ENCODE measurements around the gene KIAA1191. TPM values are rescaled to one million over a fixed set of nuclear protein-coding genes. Genes with fewer than 3 reads are reported as not detected.
A peak's percentile ranks its signal among the peaks of the same experiment; 100 is the strongest.

The KIAA1191 gene
- total RNA-seq, 3 donors from 2014 or later (not counting 1 experiment from before 2014, with no cell fraction given) = 36.8 to 76.3 (median 75.7) TPM

- Histone ChIP-seq H3K9me3 (ENCODE audit: control insufficient read depth, insufficient read depth, low read length) (no peaks in the 10 kb centered on the region), H3K4me1 (ENCODE audit: control insufficient read depth, insufficient read depth, low read length) (peaks cover 10% of the 10 kb centered on the region), H3K36me3 (ENCODE audit: control insufficient read depth, insufficient read depth, low read length) (peaks cover 52% of the 10 kb centered on the region), H3K4me3 (ENCODE audit: low read length) (no peak overlapping the region), H3K27me3 (ENCODE audit: control insufficient read depth, insufficient read depth, low read length) (no peaks in the 10 kb centered on the region), H3K27ac (ENCODE audit: low read length) (no peak overlapping the region)
- Mint-ChIP-seq H3K27me3 (ENCODE audit: low read depth in 2 of 2) (no peaks in the 10 kb centered on the region), H3K4me3 (no peak overlapping the region), H3K27ac (no peak overlapping the region), H3K36me3 (no peaks in the 10 kb centered on the region), H3K9me3 (no peaks in the 10 kb centered on the region), H3K4me1 (peaks cover 34 to 41% of the 10 kb centered on the region in 2 donors)
- DNase-seq (no peak), ATAC-seq (no peak)
- no peak for TF ChIP-seq CTCF (IDR thresholded peaks at IDR 0.05)
- 97% methylated on average over 16 of the region's 16 CpGs for WGBS (ENCODE audit: insufficient coverage)
- intact Hi-C loops (cut with micrococcal nuclease) = no loop called here
Measured at GRCh38 chr5:176355400-176356178, 6.0 kb downstream of the KIAA1191 start.

- no peak overlapping the region for H3K27ac Mint-ChIP-seq
- no peaks in the 10 kb centered on the region for H3K27me3 Mint-ChIP-seq (ENCODE audit: low read depth in 2 of 2)
- ATAC-seq (no peak), DNase-seq (no peak)
- WGBS (ENCODE audit: insufficient coverage) = 99% methylated on average over 4 of the region's 4 CpGs
- peaks cover 33 to 39% of the 10 kb centered on the region in 2 donors for H3K4me1 Mint-ChIP-seq
- H3K9me3 Mint-ChIP-seq = no peaks in the 10 kb centered on the region
- no peaks in the 10 kb centered on the region for H3K4me1 ChIP-seq (ENCODE audit: control insufficient read depth, insufficient read depth, low read length)
- TF ChIP-seq CTCF (IDR thresholded peaks at IDR 0.05) = no peak
- H3K36me3 ChIP-seq (ENCODE audit: control insufficient read depth, insufficient read depth, low read length) = peaks cover 66% of the 10 kb centered on the region
- H3K27ac ChIP-seq (ENCODE audit: low read length) = no peak overlapping the region
- no peak overlapping the region for H3K4me3 ChIP-seq (ENCODE audit: low read length)
- no peak overlapping the region for H3K4me3 Mint-ChIP-seq
- intact Hi-C loops (cut with micrococcal nuclease) = no loop called here
- H3K36me3 Mint-ChIP-seq = peaks cover 7% of the 10 kb centered on the region
- no peaks in the 10 kb centered on the region for H3K9me3 ChIP-seq (ENCODE audit: control insufficient read depth, insufficient read depth, low read length)
- H3K27me3 ChIP-seq (ENCODE audit: control insufficient read depth, insufficient read depth, low read length) = no peaks in the 10 kb centered on the region
Measured at GRCh38 chr5:176353533-176353932, 8.0 kb downstream of the KIAA1191 start.

GRCh38 chr5:176352116-176352878 is 9.3 kb downstream of the KIAA1191 start:
- 94% methylated on average over 5 of the region's 5 CpGs for WGBS (ENCODE audit: insufficient coverage)
- no peaks in the 10 kb centered on the region for H3K9me3 ChIP-seq (ENCODE audit: control insufficient read depth, insufficient read depth, low read length)
- ATAC-seq (no peak), DNase-seq (no peak)
- Mint-ChIP-seq H3K9me3 (no peaks in the 10 kb centered on the region), H3K4me1 (peaks cover 29 to 31% of the 10 kb centered on the region in 2 donors), H3K36me3 (peaks cover 14% of the 10 kb centered on the region), H3K27me3 (ENCODE audit: low read depth in 2 of 2) (no peaks in the 10 kb centered on the region), H3K4me3 (no peak overlapping the region), H3K27ac (peak overlapping the region; percentile 27 to 29)
- H3K27ac ChIP-seq (ENCODE audit: low read length) = no peak overlapping the region
- H3K4me1 ChIP-seq (ENCODE audit: control insufficient read depth, insufficient read depth, low read length) = no peaks in the 10 kb centered on the region
- no peaks in the 10 kb centered on the region for H3K27me3 ChIP-seq (ENCODE audit: control insufficient read depth, insufficient read depth, low read length)
- intact Hi-C loops (cut with micrococcal nuclease) = no loop called here
- H3K36me3 ChIP-seq (ENCODE audit: control insufficient read depth, insufficient read depth, low read length) = peaks cover 71% of the 10 kb centered on the region
- no peak overlapping the region for H3K4me3 ChIP-seq (ENCODE audit: low read length)
- TF ChIP-seq CTCF (IDR thresholded peaks at IDR 0.05) = no peak
